CD4-positive, alpha-beta T cell (primary cell): ENCODE measurements around the gene KRT2. TPM values are rescaled to one million over a fixed set of nuclear protein-coding genes. Genes with fewer than 3 reads are reported as not detected.

Source experiments
- ATAC-seq: fragments of 200-7000 bp; cut with Tn5 transposase; one replicate; pipeline ENCODE4 v1.10.0; 2022; ENCODE audit warnings: mild to moderate bottlenecking; ENCODE audit not compliant: poor library complexity
- CTCF ChIA-PET: fragments of 350-600 bp; sonication (Branson Sonifier 250); formaldehyde crosslinking; loops from one replicate; lab custom pipeline; 2021; ENCODE audit warnings: antibody characterized with exemption, inconsistent platforms; lab: Charles Lee
- POLR2A ChIA-PET: fragments of 350-600 bp; sonication (Branson Sonifier 250); formaldehyde crosslinking; loops from one replicate; lab custom pipeline; 2021; ENCODE audit warnings: antibody characterized with exemption, inconsistent platforms; lab: Charles Lee
- DNase-seq, 14 experiments: peaks; one replicate each; pipeline ENCODE4 v3.0.0-alpha.2; 2013 to 2020; ENCODE audit warnings: mixed read lengths in 2 of 14
- H3K27ac ChIP-seq, 2 donors: one replicate each; pipeline versions ENCODE4 v1.5.1 to v1.7.0; 2013; ENCODE audit warnings: low read length in 2 of 2, low read depth in 1 of 2, mild to moderate bottlenecking in 1 of 2
- H3K27me3 ChIP-seq, 2 experiments: 1 replicate in 1 of 2; 2 replicates in 1 of 2; pipeline versions ENCODE4 v1.6.1 to v1.7.0; 2013; ENCODE audit warnings: low read length in 2 of 2, control low read depth in 1 of 2, mild to moderate bottlenecking in 1 of 2, moderate library complexity in 1 of 2; ENCODE audit not compliant: insufficient read depth in 2 of 2, control insufficient read depth in 1 of 2
- H3K36me3 ChIP-seq: one replicate; pipeline ENCODE4 v1.6.1; 2013; ENCODE audit warnings: low read length, control low read depth; ENCODE audit not compliant: insufficient read depth
- H3K4me1 ChIP-seq: one replicate; pipeline ENCODE4 v1.6.1; 2013; ENCODE audit warnings: low read length, control low read depth; ENCODE audit not compliant: insufficient read depth
- H3K4me3 ChIP-seq: one replicate; pipeline ENCODE4 v1.5.1; 2013; ENCODE audit warnings: mild to moderate bottlenecking, low read length, moderate library complexity
- H3K9me3 ChIP-seq, 2 experiments: 1 replicate in 1 of 2; 2 replicates in 1 of 2; pipeline versions ENCODE4 v1.6.1 to v1.7.0; 2013; ENCODE audit warnings: low read length in 2 of 2, mild to moderate bottlenecking in 2 of 2, control low read depth in 1 of 2, moderate library complexity in 1 of 2; ENCODE audit not compliant: control insufficient read depth in 1 of 2, insufficient read depth in 1 of 2
- H3K27ac Mint-ChIP-seq: one replicate; pipeline ENCODE4 v1.8.0; 2020; ENCODE audit warnings: mixed read lengths
- H3K27me3 Mint-ChIP-seq: one replicate; pipeline ENCODE4 v1.8.0; 2021; ENCODE audit warnings: mixed read lengths
- H3K36me3 Mint-ChIP-seq: one replicate; pipeline ENCODE4 v1.8.0; 2021; ENCODE audit warnings: low read depth, mixed read lengths
- H3K4me1 Mint-ChIP-seq: one replicate; pipeline ENCODE4 v1.8.0; 2021; ENCODE audit warnings: low read depth, mixed read lengths
- H3K4me3 Mint-ChIP-seq: one replicate; pipeline ENCODE4 v1.8.0; 2020; ENCODE audit warnings: mild to moderate bottlenecking, mixed read lengths
- H3K9me3 Mint-ChIP-seq: one replicate; pipeline ENCODE4 v1.8.0; 2020; ENCODE audit warnings: mixed read lengths
- intact Hi-C, 2 experiments: fragments of 100-400 bp; cut with DNase I in 1 of 2; cut with micrococcal nuclease in 1 of 2; formaldehyde crosslinking; loops; one replicate each; pipeline versions ENCODE4 v1.15.1 to v1.9.0; 2023 to 2025; cut with DNase I, micrococcal nuclease
- total RNA-seq, 174 experiments: library from RNA in 2 of 174; stranded (reverse) in 2 of 174; gene quantifications; one replicate each; pipeline ENCODE4 v1.2.3 and lab custom pipeline; 2021 to 2026
- TF ChIP-seq, protein P1 (sequence below): fragments of 200-600 bp; IDR thresholded peaks from one replicate; pipeline ENCODE4 v1.8.0; 2022; ENCODE audit warnings: antibody characterized with exemption, mild to moderate bottlenecking

KRT2 gene
- total RNA-seq, 2 experiments from 2014 or later, result 1.7 to 2.1 TPM

DNA sequence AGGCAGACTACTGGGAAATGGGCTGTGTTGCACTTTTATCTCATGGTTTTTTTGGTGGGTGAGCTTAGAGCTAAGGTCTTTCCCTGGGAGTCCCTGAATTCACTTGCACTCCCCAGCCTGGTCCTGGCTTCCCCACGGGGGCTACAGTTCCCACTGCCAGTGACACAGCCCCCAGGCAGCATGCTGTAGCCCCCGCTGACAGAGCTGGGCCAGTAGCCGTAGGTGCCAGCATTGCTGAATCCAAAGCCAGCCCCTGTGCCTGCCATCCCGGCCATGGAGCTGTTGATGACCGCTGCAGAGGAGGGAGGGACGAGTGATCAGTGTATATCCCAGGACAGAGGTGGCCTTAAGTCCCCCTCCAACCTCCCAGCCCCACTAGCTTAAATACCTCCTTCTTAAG lies 43.9 kb downstream of the KRT2 start:
- ATAC-seq (no peak), DNase-seq (no peak)
- TF ChIP-seq, protein P1, sequence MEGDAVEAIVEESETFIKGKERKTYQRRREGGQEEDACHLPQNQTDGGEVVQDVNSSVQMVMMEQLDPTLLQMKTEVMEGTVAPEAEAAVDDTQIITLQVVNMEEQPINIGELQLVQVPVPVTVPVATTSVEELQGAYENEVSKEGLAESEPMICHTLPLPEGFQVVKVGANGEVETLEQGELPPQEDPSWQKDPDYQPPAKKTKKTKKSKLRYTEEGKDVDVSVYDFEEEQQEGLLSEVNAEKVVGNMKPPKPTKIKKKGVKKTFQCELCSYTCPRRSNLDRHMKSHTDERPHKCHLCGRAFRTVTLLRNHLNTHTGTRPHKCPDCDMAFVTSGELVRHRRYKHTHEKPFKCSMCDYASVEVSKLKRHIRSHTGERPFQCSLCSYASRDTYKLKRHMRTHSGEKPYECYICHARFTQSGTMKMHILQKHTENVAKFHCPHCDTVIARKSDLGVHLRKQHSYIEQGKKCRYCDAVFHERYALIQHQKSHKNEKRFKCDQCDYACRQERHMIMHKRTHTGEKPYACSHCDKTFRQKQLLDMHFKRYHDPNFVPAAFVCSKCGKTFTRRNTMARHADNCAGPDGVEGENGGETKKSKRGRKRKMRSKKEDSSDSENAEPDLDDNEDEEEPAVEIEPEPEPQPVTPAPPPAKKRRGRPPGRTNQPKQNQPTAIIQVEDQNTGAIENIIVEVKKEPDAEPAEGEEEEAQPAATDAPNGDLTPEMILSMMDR, result no peak
- Histone ChIP-seq H3K27me3 (no peaks in the 10 kb centered on the region), H3K4me3 (no peak overlapping the region), H3K9me3 (no peaks in the 10 kb centered on the region), H3K36me3 (peaks cover 3% of the 10 kb centered on the region), H3K27ac (peak overlapping the region in 1 of 2 donors; percentile 38), H3K4me1 (peaks cover 83% of the 10 kb centered on the region)
- Mint-ChIP-seq H3K27ac (peak overlapping the region; percentile 89), H3K4me3 (no peak overlapping the region), H3K4me1 (peaks cover 97% of the 10 kb centered on the region), H3K36me3 (peaks cover 40% of the 10 kb centered on the region), H3K9me3 (no peaks in the 10 kb centered on the region), H3K27me3 (no peaks in the 10 kb centered on the region)
- intact Hi-C loops, result no loop called here
- ChIA-PET POLR2A (interaction anchor here (1.3 to 6.0 kb wide), 2 partner anchors 11 to 22 kb away, joined by 5 to 114 read pairs; no protein-coding TSS in a partner anchor), CTCF (interaction anchor here (1.1 kb wide), 1 partner anchor 13 kb away, joined by 4 read pairs; no protein-coding TSS in a partner anchor)

DNA sequence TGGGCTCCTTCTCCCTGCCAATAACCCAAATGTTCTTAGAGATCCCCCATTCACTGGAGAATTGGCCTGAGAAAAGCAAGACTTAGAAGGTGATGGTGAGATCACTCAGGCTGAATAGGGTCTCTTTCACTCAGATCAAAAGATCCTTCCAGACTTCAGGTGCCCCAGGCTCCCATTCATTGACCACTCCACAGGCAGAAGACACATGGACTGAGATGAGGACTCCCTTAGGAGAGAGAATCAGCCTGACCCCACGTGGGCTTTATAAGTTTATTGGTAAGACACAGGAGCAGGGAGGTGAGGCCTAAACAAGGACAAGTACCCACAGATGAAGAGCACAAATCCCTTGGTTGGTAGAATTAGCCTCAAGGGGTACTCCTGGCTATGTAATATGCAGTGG lies 44.7 kb downstream of the KRT2 start:
- TF ChIP-seq, protein P1, result no peak
- no peak overlapping the region for H3K27ac ChIP-seq
- Mint-ChIP-seq H3K9me3 (no peaks in the 10 kb centered on the region), H3K27me3 (no peaks in the 10 kb centered on the region), H3K4me1 (peaks cover 97% of the 10 kb centered on the region), H3K27ac (peak overlapping the region; percentile 89), H3K36me3 (peaks cover 34% of the 10 kb centered on the region), H3K4me3 (no peak overlapping the region)
- CTCF ChIA-PET, result no interaction called here
- POLR2A ChIA-PET, result interaction anchor here (6.0 kb wide), 1 partner anchor 21 kb away, joined by 114 read pairs; no protein-coding TSS in a partner anchor
- intact Hi-C loops, result no loop called here
- H3K27me3 ChIP-seq, result no peaks in the 10 kb centered on the region
- peaks cover 84% of the 10 kb centered on the region for H3K4me1 ChIP-seq
- H3K36me3 ChIP-seq, result peaks cover 3% of the 10 kb centered on the region
- no peak overlapping the region for H3K4me3 ChIP-seq
- no peaks in the 10 kb centered on the region for H3K9me3 ChIP-seq
- ATAC-seq, result no peak
- DNase-seq, result no peak

GRCh38 chr12:52606581-52607218 lies 45.3 kb downstream of the KRT2 start:
- no peak for DNase-seq
- H3K27ac ChIP-seq, result no peak overlapping the region
- intact Hi-C loops, result no loop called here
- no peak for ATAC-seq
- no peak overlapping the region for H3K4me3 ChIP-seq
- H3K27ac Mint-ChIP-seq, result peak overlapping the region; percentile 89
- no peaks in the 10 kb centered on the region for H3K9me3 Mint-ChIP-seq
- no peaks in the 10 kb centered on the region for H3K27me3 Mint-ChIP-seq
- TF ChIP-seq, protein P1, result no peak
- H3K36me3 ChIP-seq, result no peaks in the 10 kb centered on the region
- no peaks in the 10 kb centered on the region for H3K27me3 ChIP-seq
- H3K36me3 Mint-ChIP-seq, result peaks cover 31% of the 10 kb centered on the region
- H3K4me3 Mint-ChIP-seq, result peak overlapping the region; percentile 13
- peaks cover 97% of the 10 kb centered on the region for H3K4me1 Mint-ChIP-seq
- CTCF ChIA-PET, result interaction anchor here (1.2 kb wide), 1 partner anchor 273 kb away, joined by 3 read pairs; no protein-coding TSS in a partner anchor
- no peaks in the 10 kb centered on the region for H3K9me3 ChIP-seq
- H3K4me1 ChIP-seq, result peaks cover 84% of the 10 kb centered on the region
- POLR2A ChIA-PET, result interaction anchor here (1.0 to 1.2 kb wide), 3 partner anchors 17 to 273 kb away, joined by 3 to 5 read pairs (median 5); no protein-coding TSS in a partner anchor
